Parathyroid adenoma (tissue), 2 donors: ENCODE data around the gene SLC39A11.

ENCODE experiments used
- H2AFZ ChIP-seq: fragments of 300-600 bp; sonication (generic); one replicate; pipeline ENCODE4 v1.7.0; 2017; ENCODE audit warnings: antibody characterized with exemption, mild to moderate bottlenecking
- H3K27ac ChIP-seq: fragments of 300-600 bp; sonication (generic); one replicate; pipeline ENCODE4 v1.7.0; 2017
- H3K27me3 ChIP-seq: fragments of 300-600 bp; sonication (generic); one replicate; pipeline ENCODE4 v1.7.0; 2017; ENCODE audit warnings: low read length; ENCODE audit not compliant: control insufficient read depth, insufficient read depth
- H3K36me3 ChIP-seq: fragments of 300-600 bp; sonication (generic); one replicate; pipeline ENCODE4 v1.7.0; 2017; ENCODE audit warnings: low read length; ENCODE audit not compliant: control insufficient read depth, insufficient read depth
- H3K4me1 ChIP-seq: fragments of 300-600 bp; sonication (generic); one replicate; pipeline ENCODE4 v1.7.0; 2017; ENCODE audit warnings: control low read depth
- H3K4me2 ChIP-seq: fragments of 300-600 bp; sonication (generic); one replicate; pipeline ENCODE4 v1.7.0; 2017; ENCODE audit warnings: low read length
- H3K4me3 ChIP-seq: fragments of 300-600 bp; sonication (generic); one replicate; pipeline ENCODE4 v1.7.0; 2017; ENCODE audit warnings: low read depth, low read length
- H3K79me2 ChIP-seq: fragments of 300-600 bp; sonication (generic); one replicate; pipeline ENCODE4 v1.7.0; 2017; ENCODE audit warnings: control low read depth
- H3K9ac ChIP-seq: fragments of 300-600 bp; sonication (generic); one replicate; pipeline ENCODE4 v1.7.0; 2017; ENCODE audit warnings: mild to moderate bottlenecking
- H3K9me3 ChIP-seq: fragments of 300-600 bp; sonication (generic); one replicate; pipeline ENCODE4 v1.7.0; 2017; ENCODE audit warnings: low read length; ENCODE audit not compliant: control insufficient read depth
- CTCF ChIP-seq: fragments of 300-600 bp; sonication (generic); IDR thresholded peaks from one replicate; pipeline ENCODE4 v1.7.0; 2017; ENCODE audit warnings: antibody characterized with exemption, mild to moderate bottlenecking
- donor health status: primary hyperparathyroidism.

SLC39A11 gene

GRCh38 chr17:73096866-73097265 lies 4.4 kb upstream of the SLC39A11 start:
- no peaks in the 10 kb centered on the region for H3K4me1 ChIP-seq
- no peak overlapping the region for H2AFZ ChIP-seq
- no peak overlapping the region for H3K4me2 ChIP-seq
- H3K27ac ChIP-seq = no peak overlapping the region
- TF ChIP-seq CTCF = no peak
- H3K27me3 ChIP-seq = no peaks in the 10 kb centered on the region
- no peaks in the 10 kb centered on the region for H3K36me3 ChIP-seq
- no peak overlapping the region for H3K4me3 ChIP-seq
- H3K9ac ChIP-seq = no peak overlapping the region
- no peaks in the 10 kb centered on the region for H3K9me3 ChIP-seq
- no peaks in the 10 kb centered on the region for H3K79me2 ChIP-seq

DNA sequence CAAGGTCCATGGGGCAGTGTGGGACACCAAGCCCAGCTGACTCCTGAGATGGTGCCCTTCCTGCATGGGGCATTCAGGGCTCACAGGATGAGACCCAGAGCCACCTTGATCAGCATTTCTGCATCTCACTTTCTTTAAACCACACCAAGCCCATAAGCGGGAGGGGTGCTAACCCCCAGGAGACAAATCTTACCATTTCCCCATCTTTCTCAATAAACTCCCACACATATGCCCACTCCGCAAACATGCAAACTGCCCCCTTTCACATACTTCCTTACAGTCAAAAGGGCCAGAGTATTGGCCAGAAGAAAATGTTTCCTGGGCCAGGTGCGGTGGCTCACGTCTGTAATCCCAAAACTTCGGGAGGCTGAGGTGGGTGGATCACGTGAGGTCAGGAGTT lies 3.7 kb upstream of the SLC39A11 start:
- Histone ChIP-seq H3K27ac (no peak overlapping the region), H3K27me3 (no peaks in the 10 kb centered on the region), H3K4me1 (no peaks in the 10 kb centered on the region), H3K79me2 (no peaks in the 10 kb centered on the region), H3K36me3 (no peaks in the 10 kb centered on the region), H3K9ac (no peak overlapping the region), H3K9me3 (no peaks in the 10 kb centered on the region), H3K4me3 (no peak overlapping the region), H3K4me2 (no peak overlapping the region), H2AFZ (no peak overlapping the region)
- no peak for TF ChIP-seq CTCF

DNA sequence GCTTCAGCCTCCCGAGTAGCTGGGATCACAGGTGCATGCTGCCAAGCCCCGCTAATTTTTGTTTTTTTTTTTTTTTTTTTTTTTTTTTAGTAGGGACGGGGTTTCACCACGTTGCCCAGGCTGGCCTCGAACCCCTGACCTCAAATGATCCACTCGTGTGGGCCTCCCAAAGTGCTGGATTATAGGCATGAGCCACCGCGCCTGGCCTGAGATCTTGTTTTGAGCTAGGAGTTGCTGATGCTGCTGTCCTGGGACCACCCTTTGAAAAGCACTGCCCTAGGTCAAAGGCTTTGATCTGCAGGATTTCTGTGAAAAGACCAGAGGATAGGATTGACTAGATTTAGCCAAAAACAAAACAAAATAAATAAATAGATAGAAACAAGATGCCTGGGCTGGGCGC lies 798 bp upstream of the SLC39A11 start:
- Histone ChIP-seq H3K9me3 (no peaks in the 10 kb centered on the region), H3K9ac (no peak overlapping the region), H3K27ac (no peak overlapping the region), H3K79me2 (no peaks in the 10 kb centered on the region), H2AFZ (peak overlapping the region; percentile 87), H3K4me1 (no peaks in the 10 kb centered on the region), H3K27me3 (no peaks in the 10 kb centered on the region), H3K4me3 (no peak overlapping the region), H3K4me2 (no peak overlapping the region), H3K36me3 (no peaks in the 10 kb centered on the region)
- TF ChIP-seq CTCF = no peak

DNA sequence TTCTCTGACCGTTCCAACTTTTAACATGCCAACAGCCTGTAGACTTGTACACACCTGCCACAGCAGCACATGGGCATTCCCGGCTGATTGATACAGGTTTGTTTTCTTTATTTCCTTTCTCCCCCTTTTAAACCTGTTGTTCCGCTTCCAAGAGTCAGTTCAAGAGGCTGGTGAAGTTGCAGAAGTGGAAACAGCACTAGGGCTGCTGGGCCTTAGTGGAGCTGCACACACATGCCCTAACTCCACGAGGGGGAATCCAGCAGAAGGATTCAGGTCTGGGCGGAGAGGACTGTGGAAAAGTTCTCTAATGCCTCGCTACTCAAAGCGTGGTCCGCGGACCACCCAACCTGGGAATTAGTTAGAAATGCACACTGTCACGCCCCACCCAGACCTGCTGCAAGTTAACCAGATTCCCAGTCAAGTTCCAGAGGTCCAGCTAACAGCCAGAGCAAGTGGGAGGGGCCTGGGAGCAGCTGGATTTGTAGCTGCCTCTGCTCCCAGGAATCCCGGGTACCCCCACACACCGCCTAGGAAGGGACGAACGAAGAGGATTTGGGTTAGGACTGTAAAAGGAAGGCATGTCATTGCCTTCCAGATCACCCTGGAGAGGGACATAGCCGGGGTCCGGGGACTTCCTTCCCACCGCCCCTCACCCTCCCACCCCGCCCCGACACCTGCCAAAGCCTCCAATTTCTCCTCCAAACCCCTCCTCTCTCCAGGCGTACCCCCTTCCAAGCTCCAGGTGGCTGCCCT lies 542 bp downstream of the SLC39A11 start:
- Histone ChIP-seq H3K36me3 (no peaks in the 10 kb centered on the region), H2AFZ (peak overlapping the region; percentile 87), H3K4me3 (peak overlapping the region; percentile 60), H3K4me1 (no peaks in the 10 kb centered on the region), H3K27me3 (no peaks in the 10 kb centered on the region), H3K79me2 (no peaks in the 10 kb centered on the region), H3K4me2 (peak overlapping the region; percentile 74), H3K9me3 (no peaks in the 10 kb centered on the region), H3K9ac (no peak overlapping the region), H3K27ac (no peak overlapping the region)
- no peak for TF ChIP-seq CTCF

DNA sequence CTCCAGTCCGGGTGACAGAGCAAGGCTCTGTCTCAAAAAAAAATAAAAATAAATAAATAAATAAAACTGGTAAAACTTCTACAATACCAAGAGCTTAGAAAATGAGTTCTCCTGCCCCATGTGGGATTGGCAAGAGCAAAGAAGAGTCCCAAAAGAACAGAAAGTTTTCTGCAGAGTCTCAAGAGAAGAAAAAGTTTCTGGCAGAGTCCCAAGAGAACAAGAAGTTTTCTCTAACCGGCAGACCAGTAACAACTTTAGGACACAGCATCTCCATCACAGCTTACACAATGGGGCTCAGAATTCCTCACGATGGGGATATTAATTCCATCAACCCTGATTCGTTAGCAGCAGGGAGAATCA lies 1.1 kb downstream of the SLC39A11 start:
- Histone ChIP-seq H3K36me3 (no peaks in the 10 kb centered on the region), H3K9me3 (no peaks in the 10 kb centered on the region), H3K9ac (no peak overlapping the region), H3K27me3 (no peaks in the 10 kb centered on the region), H3K27ac (no peak overlapping the region), H2AFZ (peak overlapping the region; percentile 87), H3K79me2 (no peaks in the 10 kb centered on the region), H3K4me2 (peak overlapping the region; percentile 74), H3K4me3 (no peak overlapping the region), H3K4me1 (no peaks in the 10 kb centered on the region)
- no peak for TF ChIP-seq CTCF
